ENCODE measurements around the gene WEE2.
"Not testable (repeated sequence)": the region's sequence is repeated elsewhere in the genome, so short reads cannot be mapped to it uniquely, and the experiment has no call there.

WEE2 gene

GRCh38 chr7:141742229-141742628, 34.1 kb downstream of the WEE2 start:
- Histone ChIP-seq H3K27ac (ENCODE audit: low read length) (no peak overlapping the region), H3K36me3 (replicated peaks; ENCODE audit: low read depth, low read length) (peaks cover 55% of the 10 kb centered on the region), H3K9me3 (ENCODE audit: insufficient read depth, low read length) (no peaks in the 10 kb centered on the region), H3K4me3 (ENCODE audit: low read length) (no peak overlapping the region), H2AFZ (ENCODE audit: low read depth, low read length) (no peak overlapping the region), H3K9ac (ENCODE audit: low read length) (no peak overlapping the region), H3K27me3 (ENCODE audit: low read depth, low read length) (no peaks in the 10 kb centered on the region), H3K4me1 (ENCODE audit: low read length) (peaks cover 15% of the 10 kb centered on the region), H3K4me2 (ENCODE audit: low read length) (no peak overlapping the region), H3K79me2 (ENCODE audit: low read length) (peaks cover 40% of the 10 kb centered on the region), H4K20me1 (ENCODE audit: insufficient read depth, low read length) (no peaks in the 10 kb centered on the region)
- no peak for TF ChIP-seq CTCF (IDR thresholded peaks at IDR 0.05; ENCODE audit: low read depth, low read length)
- TF ChIP-seq EZH2phosphoT487 (IDR thresholded peaks at IDR 0.05; ENCODE audit: low read depth): no peak

- no peak overlapping the region for H3K4me3 ChIP-seq (ENCODE audit: low read length)
- H2AFZ ChIP-seq (ENCODE audit: low read depth, low read length): no peak overlapping the region
- H4K20me1 ChIP-seq (ENCODE audit: insufficient read depth, low read length): no peaks in the 10 kb centered on the region
- no peak overlapping the region for H3K27ac ChIP-seq (ENCODE audit: low read length)
- peaks cover 29% of the 10 kb centered on the region for H3K79me2 ChIP-seq (ENCODE audit: low read length)
- H3K4me1 ChIP-seq (ENCODE audit: low read length): peaks cover 12% of the 10 kb centered on the region
- no peaks in the 10 kb centered on the region for H3K27me3 ChIP-seq (ENCODE audit: low read depth, low read length)
- no peak overlapping the region for H3K4me2 ChIP-seq (ENCODE audit: low read length)
- peaks cover 65% of the 10 kb centered on the region for H3K36me3 ChIP-seq (replicated peaks; ENCODE audit: low read depth, low read length)
- no peak overlapping the region for H3K9ac ChIP-seq (ENCODE audit: low read length)
- TF ChIP-seq EZH2phosphoT487 (IDR thresholded peaks at IDR 0.05; ENCODE audit: low read depth): no peak
- TF ChIP-seq CTCF (IDR thresholded peaks at IDR 0.05; ENCODE audit: low read depth, low read length): no peak
- no peaks in the 10 kb centered on the region for H3K9me3 ChIP-seq (ENCODE audit: insufficient read depth, low read length)
These were observed 36.0 kb downstream of the WEE2 start for GRCh38 chr7:141744131-141744530.

- no peak for TF ChIP-seq EZH2phosphoT487 (IDR thresholded peaks at IDR 0.05; ENCODE audit: low read depth)
- no peak for TF ChIP-seq CTCF (IDR thresholded peaks at IDR 0.05; ENCODE audit: low read depth, low read length)
- no peak overlapping the region for H3K9ac ChIP-seq (ENCODE audit: low read length)
- no peaks in the 10 kb centered on the region for H3K27me3 ChIP-seq (ENCODE audit: low read depth, low read length)
- peaks cover 66% of the 10 kb centered on the region for H3K36me3 ChIP-seq (replicated peaks; ENCODE audit: low read depth, low read length)
- no peak overlapping the region for H2AFZ ChIP-seq (ENCODE audit: low read depth, low read length)
- H3K4me1 ChIP-seq (ENCODE audit: low read length): no peaks in the 10 kb centered on the region
- no peak overlapping the region for H3K4me2 ChIP-seq (ENCODE audit: low read length)
- H3K4me3 ChIP-seq (ENCODE audit: low read length): no peak overlapping the region
- H3K27ac ChIP-seq (ENCODE audit: low read length): no peak overlapping the region
- no peaks in the 10 kb centered on the region for H4K20me1 ChIP-seq (ENCODE audit: insufficient read depth, low read length)
- peaks cover 12% of the 10 kb centered on the region for H3K9me3 ChIP-seq (ENCODE audit: insufficient read depth, low read length)
- no peaks in the 10 kb centered on the region; the same call in 1 of the 2 replicates for H3K79me2 ChIP-seq (ENCODE audit: low read length)
These were observed 40.2 kb downstream of the WEE2 start for GRCh38 chr7:141748396-141748795.

- H2AFZ ChIP-seq (ENCODE audit: low read depth, low read length); H3K4me2 ChIP-seq (ENCODE audit: low read length); H3K9ac ChIP-seq (ENCODE audit: low read length); H3K4me3 ChIP-seq (ENCODE audit: low read length); H3K79me2 ChIP-seq (ENCODE audit: low read length); H3K4me1 ChIP-seq (ENCODE audit: low read length); H4K20me1 ChIP-seq (ENCODE audit: insufficient read depth, low read length); H3K27me3 ChIP-seq (ENCODE audit: low read depth, low read length); H3K27ac ChIP-seq (ENCODE audit: low read length): not testable (repeated sequence)
- peaks cover 42% of the 10 kb centered on the region for H3K36me3 ChIP-seq (replicated peaks; ENCODE audit: low read depth, low read length)
- H3K9me3 ChIP-seq (ENCODE audit: insufficient read depth, low read length): peaks cover 12% of the 10 kb centered on the region
These were observed 43.8 kb downstream of the WEE2 start for GRCh38 chr7:141751904-141752303.

- no peak overlapping the region for H2AFZ ChIP-seq (ENCODE audit: low read depth, low read length)
- H3K9ac ChIP-seq (ENCODE audit: low read length): no peak overlapping the region
- H3K4me2 ChIP-seq (ENCODE audit: low read length): no peak overlapping the region
- TF ChIP-seq CTCF (IDR thresholded peaks at IDR 0.05; ENCODE audit: low read depth, low read length): peak; percentile 27; the same call in 1 of the 2 replicates
- TF ChIP-seq EZH2phosphoT487 (IDR thresholded peaks at IDR 0.05; ENCODE audit: low read depth): no peak
- no peak overlapping the region for H3K27ac ChIP-seq (ENCODE audit: low read length)
- no peak overlapping the region for H3K4me3 ChIP-seq (ENCODE audit: low read length)
- H3K79me2 ChIP-seq (ENCODE audit: low read length): no peaks in the 10 kb centered on the region
- peaks cover 48% of the 10 kb centered on the region for H3K36me3 ChIP-seq (replicated peaks; ENCODE audit: low read depth, low read length)
- no peaks in the 10 kb centered on the region for H3K27me3 ChIP-seq (ENCODE audit: low read depth, low read length)
- no peaks in the 10 kb centered on the region for H3K4me1 ChIP-seq (ENCODE audit: low read length)
- H3K9me3 ChIP-seq (ENCODE audit: insufficient read depth, low read length): peaks cover 12% of the 10 kb centered on the region
- no peaks in the 10 kb centered on the region for H4K20me1 ChIP-seq (ENCODE audit: insufficient read depth, low read length)
These were observed 44.5 kb downstream of the WEE2 start for GRCh38 chr7:141752634-141753033.
